ENCODE data around the gene CBX8.

GRCh38 chr17:79821331-79822095 is 24.6 kb upstream of the CBX8 start:
- TF ChIP-seq POLR2A (IDR thresholded peaks at IDR 0.05; ENCODE audit: low read depth, low read length) = no peak
- no peak for TF ChIP-seq TAF1 (IDR thresholded peaks at IDR 0.05; ENCODE audit: low read depth, low read length)
- no peak for TF ChIP-seq POLR2AphosphoS5 (IDR thresholded peaks at IDR 0.05; ENCODE audit: low read depth, low read length)
